ENCODE results near the gene PCA3. TPM values are rescaled to one million over a fixed set of nuclear protein-coding genes. Genes with fewer than 3 reads are reported as not detected.

PCA3 gene
- total and polyA plus RNA-seq, 9 of the 15 experiments (the other 6 are each of a cell fraction or from before 2014, with no cell fraction given) = not detected

- no peaks in the 10 kb centered on the region for H3K79me2 ChIP-seq (ENCODE audit: control insufficient read depth, insufficient read depth, low read length)
- intact Hi-C loops (cut with micrococcal nuclease) (no loop called here), in situ Hi-C loops (cut with MboI) (no loop called here)
- H3K4me2 ChIP-seq (ENCODE audit: insufficient read depth, low read length) = no peak overlapping the region
- ChIA-PET POLR2A (no interaction called here), CTCF (ENCODE audit: low intra/inter-chr PET ratio) (no interaction called here)
- no peak overlapping the region for H3K9ac ChIP-seq (ENCODE audit: insufficient read depth in 1 of 2, low read depth in 2 of 2, low read length in 2 of 2)
- ATAC-seq (no peak), DNase-seq (ENCODE audit: extremely low read depth in 1 of 4, low spot score in 3 of 4) (no peak), FAIRE-seq (no peak)
- WGBS (ENCODE audit: insufficient coverage, low coverage, missing lambda C conversion rate) = 0% methylated on average over 1 of the region's 1 CpG
- no peak overlapping the region for H3K4me3 ChIP-seq
- no peak overlapping the region for H2AFZ ChIP-seq (ENCODE audit: low read depth, low read length)
- no peaks in the 10 kb centered on the region for H3K9me1 ChIP-seq (ENCODE audit: control insufficient read depth, insufficient read depth, low read length)
- BruUV-seq (replicated peaks) = no TSS peak
- TF ChIP-seq ZNF57 (CRISPR knock-in tag; IDR thresholded peaks at IDR 0.05) = no peak
- TF ChIP-seq ZBTB34 (CRISPR knock-in tag; IDR thresholded peaks at IDR 0.05) = no peak
- TF ChIP-seq PURB (CRISPR knock-in tag; IDR thresholded peaks at IDR 0.05; ENCODE audit: low read depth) = no peak
- TF ChIP-seq ZFP30 (CRISPR knock-in tag; IDR thresholded peaks at IDR 0.05; ENCODE audit: borderline replicate concordance) = no peak
- no peak for TF ChIP-seq ZNF143 (CRISPR knock-in tag; IDR thresholded peaks at IDR 0.05)
- TF ChIP-seq GTF2B (IDR thresholded peaks at IDR 0.05; ENCODE audit: extremely low read depth, insufficient read length) = no peak
- no peak for TF ChIP-seq NFRKB (IDR thresholded peaks at IDR 0.05; ENCODE audit: low read depth)
- TF ChIP-seq POU5F1 (IDR thresholded peaks at IDR 0.05; ENCODE audit: borderline replicate concordance, low read depth, low read length, partially characterized antibody) = no peak
- no peak for TF ChIP-seq ZNF282 (CRISPR knock-in tag; IDR thresholded peaks at IDR 0.05)
- no peak for TF ChIP-seq ZNF239 (CRISPR knock-in tag; IDR thresholded peaks at IDR 0.05)
- no peak for TF ChIP-seq HMG20A (CRISPR knock-in tag; conservative IDR thresholded peaks at IDR 0.05)
- no peak for TF ChIP-seq SETDB1 (IDR thresholded peaks at IDR 0.05; ENCODE audit: low read length)
- no peak for TF ChIP-seq IRF2 (CRISPR knock-in tag; IDR thresholded peaks at IDR 0.05)
- no peak for TF ChIP-seq ZC3H8 (IDR thresholded peaks at IDR 0.05)
- TF ChIP-seq ZZZ3 (IDR thresholded peaks at IDR 0.05) = no peak
- TF ChIP-seq MCM2 (IDR thresholded peaks at IDR 0.05; ENCODE audit: low read depth) = no peak
- no peak for TF ChIP-seq ARHGAP35 (IDR thresholded peaks at IDR 0.05; ENCODE audit: partially characterized antibody)
- TF ChIP-seq NR1H2 (CRISPR knock-in tag; IDR thresholded peaks at IDR 0.05) = no peak
- TF ChIP-seq ZNF277 (CRISPR knock-in tag; IDR thresholded peaks at IDR 0.05; ENCODE audit: borderline replicate concordance) = no peak
- no peaks in the 10 kb centered on the region for H4K20me1 ChIP-seq (replicated peaks; ENCODE audit: control insufficient read depth, insufficient read depth, low read length)
- no peaks in the 10 kb centered on the region; a peak in 1 of 5 replicates for H3K27me3 ChIP-seq (ENCODE audit: control insufficient read depth in 2 of 2, insufficient read depth in 2 of 2, low read length in 2 of 2)
- H3K4me1 ChIP-seq (replicated peaks in 1 of 2; ENCODE audit: control insufficient read depth in 2 of 2, insufficient read depth in 2 of 2, low read length in 2 of 2) = no peaks in the 10 kb centered on the region
- no peaks in the 10 kb centered on the region for H3K36me3 ChIP-seq (ENCODE audit: control insufficient read depth, insufficient read depth, low read length)
- no peaks in the 10 kb centered on the region for H3K9me3 ChIP-seq (replicated peaks; ENCODE audit: control insufficient read depth, insufficient read depth, low read depth, low read length)
- H3K27ac ChIP-seq (ENCODE audit: extremely low read depth, low read depth, low read length) = no peak overlapping the region
These were observed 31.1 kb upstream of the PCA3 start for GRCh38 chr9:76733096-76733495.
